NCI-H82 (cell line): ENCODE measurements around the gene RSRP1.
"Not testable (repeated sequence)": the region's sequence is repeated elsewhere in the genome, so short reads cannot be mapped to it uniquely, and the experiment has no call there.

ENCODE experiments used
- DNase-seq: peaks from one replicate; lab custom pipeline; 2025; lab: John Stamatoyannopoulos, UW

Gene RSRP1

DNA sequence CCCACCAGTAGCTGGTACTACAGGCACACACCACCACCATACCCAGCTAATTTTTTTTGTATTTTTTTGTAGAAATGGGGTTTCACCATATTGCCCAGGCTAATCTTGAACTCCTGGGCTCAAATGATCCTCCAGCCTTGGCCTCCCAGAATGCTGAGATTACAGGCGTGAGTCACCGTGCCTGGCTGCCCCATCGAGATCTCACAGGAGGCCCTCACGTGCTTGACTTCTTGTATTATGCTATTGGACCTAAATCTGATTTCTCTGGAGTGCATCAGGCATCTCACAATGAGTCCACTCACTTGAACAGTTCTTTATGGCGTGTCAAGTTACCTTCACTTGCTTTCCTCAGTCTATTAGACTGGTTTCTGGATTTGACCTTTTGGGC is 9.3 kb upstream of the RSRP1 start:
- DNase-seq, result no peak

DNA sequence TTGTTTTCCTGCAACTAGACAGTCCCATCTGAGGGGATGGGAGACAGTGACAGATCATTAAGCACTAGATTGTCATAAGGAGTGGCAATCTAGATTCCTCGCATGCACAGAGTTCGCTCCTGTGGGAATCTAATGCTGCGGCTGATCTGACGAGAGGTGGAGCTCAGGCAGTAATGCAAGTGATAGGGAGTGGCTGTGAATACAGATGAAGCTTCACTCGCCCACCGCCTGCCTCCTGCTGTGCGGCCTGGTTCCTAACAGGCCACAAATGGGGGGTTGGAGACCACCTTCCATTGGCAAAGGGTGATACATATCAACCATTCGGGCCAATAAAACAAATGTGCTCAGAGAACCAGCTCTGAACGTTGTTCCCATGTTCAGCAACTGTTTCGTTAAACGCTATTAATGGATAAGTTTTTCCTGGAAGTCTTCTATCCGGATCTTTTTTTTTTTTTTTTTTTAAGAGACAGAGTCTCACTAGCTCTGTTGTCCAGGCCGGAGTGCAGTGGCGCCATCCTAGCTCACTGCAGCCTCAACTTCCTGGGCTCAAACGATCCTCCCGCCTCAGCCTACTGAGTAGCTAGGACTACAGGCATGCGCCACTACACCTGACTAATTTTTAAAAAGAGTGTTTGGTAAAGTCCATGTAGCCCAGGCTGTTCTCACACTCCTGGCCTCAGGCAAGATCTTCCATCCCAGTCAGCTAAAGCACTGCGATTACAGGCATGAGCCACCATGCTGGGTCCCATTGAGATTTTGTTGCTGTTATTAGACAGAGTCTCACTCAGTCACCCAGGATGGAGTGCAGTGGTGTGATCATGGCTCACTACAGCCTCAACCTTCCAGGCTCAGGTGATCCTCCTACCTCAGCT is 8.7 kb upstream of the RSRP1 start:
- no peak for DNase-seq

DNA sequence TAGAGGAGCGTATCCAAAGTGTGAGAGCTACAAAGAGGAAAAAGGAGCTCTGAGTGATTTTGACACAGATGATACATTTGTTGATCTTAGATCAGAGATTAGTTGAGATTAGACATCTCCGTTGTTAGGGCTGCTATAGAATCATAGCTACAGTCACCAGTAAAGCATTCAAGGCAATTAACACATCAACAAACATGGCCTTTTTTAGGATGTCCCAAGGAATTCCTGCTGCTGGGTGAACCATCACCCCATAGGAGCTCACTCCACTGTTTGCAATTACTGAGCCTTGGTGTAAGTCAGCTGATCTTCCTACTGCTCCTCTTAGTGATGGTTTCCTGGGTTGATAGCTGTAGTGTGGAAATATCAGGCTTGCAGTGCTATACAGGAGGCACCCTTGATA is 6.7 kb upstream of the RSRP1 start:
- DNase-seq, result peak; percentile 58

DNA sequence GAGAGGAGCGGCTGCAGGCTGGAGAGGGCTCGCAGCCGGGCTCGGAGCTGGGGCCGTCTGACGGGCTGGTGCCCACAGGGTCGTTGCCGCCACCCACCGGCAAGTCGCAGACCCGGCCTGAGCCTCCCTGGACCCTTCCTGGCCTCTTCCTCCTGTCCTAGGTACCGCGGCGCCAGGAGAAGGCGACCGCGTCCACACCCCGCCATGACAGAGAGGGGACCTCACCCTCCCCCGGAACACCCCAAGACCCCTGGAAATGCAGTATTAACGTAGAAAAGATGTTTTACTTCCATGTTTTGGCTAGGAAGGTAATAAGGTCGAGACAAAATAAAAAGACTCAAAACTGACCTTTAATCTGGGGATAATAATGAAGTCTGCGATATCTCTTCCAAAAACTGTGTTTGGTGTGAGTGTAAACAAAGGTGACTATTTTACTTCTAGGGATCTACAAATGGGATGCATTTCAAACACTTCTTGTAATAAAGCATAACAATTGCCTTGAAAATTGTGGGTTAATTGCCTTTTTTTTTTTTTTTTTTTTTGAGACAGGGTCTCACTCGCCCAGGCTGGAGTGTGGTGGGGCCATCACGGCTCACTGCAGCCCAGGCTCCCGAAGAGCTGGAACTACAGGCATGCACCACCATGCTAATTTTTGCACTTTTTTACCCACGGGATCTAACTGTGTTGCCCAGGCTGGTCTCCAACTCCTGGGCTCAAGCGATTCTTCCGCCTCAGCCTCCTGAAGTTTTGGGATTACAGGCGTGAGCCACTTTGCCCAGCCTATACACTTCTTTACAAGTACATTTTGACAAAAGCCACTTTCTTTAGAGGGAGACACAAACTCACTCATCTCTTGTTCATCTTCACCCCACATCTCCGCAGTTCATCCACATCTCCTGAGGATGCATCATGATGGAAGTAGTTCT is 838 bp upstream of the RSRP1 start:
- peak; percentile 92 for DNase-seq

DNA sequence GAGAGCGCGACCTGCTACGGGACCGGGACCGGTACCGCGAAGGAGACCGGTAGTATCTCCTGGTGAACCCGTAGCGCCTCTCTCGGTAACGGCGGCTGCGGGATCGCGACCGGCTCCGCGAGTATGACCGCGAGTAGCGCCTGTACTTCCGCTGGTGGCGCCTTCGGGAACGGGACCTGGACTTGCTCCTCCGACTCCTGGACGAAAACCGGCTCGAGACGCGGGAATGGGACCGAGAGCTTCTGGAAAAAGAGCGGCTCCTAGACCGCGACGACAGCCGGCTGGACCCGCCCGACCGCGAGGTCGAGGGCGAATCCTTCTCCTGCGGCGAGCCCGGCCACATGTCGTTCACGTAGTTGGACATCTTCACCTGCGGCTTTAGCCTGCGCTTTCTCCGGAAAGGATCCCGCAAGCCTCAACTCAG is 642 bp downstream of the RSRP1 start:
- peak; percentile 54 for DNase-seq

DNA sequence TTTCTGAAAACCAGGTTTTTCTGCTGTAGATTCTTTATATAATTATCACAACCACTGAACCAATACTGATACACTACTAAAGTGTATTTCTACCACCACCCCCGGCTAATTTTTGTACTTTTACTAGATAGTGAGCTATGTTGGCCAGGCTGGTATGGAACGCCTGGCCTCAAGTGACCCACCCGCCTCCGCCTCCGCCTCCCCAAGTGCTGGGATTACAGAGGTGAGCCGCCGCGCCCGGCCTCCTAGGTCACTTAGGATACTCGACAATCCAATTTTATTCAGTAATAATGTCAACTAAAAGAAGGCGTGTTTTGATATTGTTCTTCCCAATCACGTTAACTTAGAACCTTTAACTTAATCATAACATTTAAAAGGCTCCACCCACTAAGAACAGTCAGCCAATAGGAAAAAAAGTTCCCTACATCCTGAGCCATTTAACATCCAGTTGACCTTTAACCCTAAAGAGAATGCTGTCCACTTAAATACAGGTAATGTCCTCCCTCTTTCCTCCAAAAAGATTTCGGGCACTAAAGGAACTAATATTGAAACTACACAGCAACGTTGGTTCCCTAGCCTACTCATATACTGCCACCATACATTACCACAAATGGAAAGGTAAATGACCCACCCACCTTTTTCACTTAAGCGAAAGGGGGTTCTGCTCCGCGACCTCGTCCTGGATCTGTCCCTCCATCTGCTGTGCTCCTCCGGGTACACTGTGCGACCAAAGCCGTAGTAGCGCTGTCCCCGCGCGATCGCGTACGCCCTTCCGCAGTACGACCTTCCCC is 1.2 kb downstream of the RSRP1 start:
- DNase-seq, result peak; percentile 70

DNA sequence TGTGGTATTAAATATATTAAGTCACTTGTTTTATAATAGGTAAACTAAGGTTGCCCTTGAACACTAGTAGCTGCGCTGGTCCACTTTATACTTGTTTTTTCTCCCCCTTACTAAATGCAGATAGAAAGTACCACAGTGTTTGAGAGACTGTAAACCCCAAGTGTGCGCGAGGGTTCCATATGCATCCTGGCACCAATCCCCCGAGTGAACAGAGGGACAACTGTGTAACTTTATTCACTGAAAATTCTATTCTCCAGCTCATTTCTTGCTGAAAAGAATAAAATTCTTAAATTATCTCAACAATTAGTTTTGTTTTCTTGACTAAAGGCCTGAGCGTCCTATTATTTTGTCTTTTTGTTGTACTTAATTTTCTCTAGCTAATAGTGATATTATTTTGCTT is 1.9 kb downstream of the RSRP1 start:
- no peak for DNase-seq

DNA sequence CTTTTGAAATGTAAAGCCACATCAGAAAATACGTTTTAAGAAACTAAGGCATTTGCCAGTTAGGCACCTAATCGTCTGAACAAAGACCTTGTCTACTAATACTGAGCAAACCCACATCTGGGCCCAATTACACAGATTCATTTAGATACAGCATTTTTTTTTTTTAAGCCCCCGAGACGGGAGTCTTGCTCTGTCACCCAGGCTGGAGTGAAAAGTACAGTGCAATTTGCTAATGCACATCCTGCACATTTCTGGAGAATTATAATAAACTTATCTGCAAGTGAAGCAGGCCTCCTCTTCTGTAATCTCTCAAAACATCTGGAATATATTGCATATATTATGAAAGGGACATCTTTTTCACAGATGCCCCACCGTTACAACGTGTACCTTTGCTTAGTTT is 3.3 kb downstream of the RSRP1 start:
- DNase-seq, result no peak

DNA sequence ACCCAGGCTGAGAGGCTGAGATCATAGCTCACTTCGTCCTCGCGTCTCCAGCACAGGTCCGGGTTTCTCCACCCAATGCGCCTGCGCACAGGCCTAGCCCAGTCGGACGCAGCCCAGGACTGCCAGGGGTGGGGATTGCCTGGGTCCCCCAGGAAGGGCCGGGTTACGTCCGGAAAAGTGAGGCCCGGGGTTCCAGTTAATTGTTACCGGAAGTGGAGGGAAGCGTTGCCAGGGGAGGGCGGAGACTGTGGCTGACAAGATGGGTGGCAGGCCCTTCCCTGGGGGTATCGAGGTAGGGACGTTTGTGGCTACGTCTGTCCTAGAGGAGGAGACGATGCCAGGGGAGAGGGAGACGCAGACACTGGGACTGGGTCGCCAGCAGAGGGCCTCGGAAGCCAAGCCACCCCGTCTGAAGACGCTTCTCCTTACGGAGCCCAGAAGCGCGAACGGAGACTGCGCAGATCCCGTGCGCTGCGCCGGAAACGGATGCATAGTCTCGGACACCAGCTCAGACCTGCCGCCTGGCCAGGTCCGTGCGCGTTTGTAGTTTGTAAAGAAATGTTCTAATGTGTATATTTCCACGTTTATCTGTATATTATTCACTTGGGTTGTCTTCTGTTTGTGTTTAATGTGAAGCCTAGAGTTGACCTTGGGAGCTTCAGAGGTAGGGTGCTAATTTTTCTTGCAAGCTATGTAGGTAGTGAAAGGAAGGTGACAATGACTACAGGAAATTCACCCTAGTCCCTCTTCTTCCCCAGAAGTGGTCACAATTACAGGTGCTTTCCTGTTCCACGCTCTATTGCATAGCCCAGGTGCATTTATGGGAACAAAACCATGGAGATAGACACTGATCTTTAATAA is 7.3 kb downstream of the RSRP1 start:
- DNase-seq, result peak; percentile 96

DNA sequence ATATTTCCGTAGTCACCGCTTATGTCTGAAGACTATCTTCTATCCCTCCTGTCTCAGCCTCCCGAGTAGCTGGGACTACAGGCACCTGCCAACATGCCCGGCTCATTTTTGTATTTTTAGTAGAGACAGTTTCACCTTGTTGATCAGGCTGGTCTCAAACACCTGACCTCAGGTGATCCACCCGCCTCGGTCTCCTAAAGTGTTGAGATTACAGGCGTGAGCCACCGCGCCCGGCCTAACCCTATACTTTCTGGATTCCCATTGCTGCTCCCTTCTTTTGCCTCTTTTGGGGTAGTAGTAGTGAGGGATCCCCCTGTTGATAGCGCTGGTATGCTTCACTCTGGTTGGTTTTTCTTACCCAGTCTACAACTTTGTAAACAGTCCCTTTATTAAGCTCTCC is 9.2 kb downstream of the RSRP1 start:
- DNase-seq, result no peak

DNA sequence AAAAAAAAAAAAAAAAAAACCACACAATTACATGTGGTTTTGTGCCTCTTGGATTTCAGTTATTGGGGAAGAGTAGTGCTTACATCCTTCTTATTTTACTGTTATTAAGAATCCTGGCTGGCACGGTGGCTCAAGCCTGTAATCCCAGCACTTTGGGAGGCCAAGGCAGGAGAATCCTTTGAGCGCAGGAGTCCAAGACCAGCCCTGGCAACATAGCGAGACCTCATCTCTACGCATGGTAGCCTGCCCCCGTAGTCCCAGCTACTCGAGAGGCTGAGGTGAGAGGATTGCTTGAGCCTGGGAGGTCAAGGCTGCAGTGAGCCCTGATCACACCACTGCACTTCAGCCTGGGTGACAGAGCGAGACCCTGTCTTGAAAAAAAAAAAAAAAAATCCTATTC is 11.0 kb downstream of the RSRP1 start:
- not testable (repeated sequence) for DNase-seq

DNA sequence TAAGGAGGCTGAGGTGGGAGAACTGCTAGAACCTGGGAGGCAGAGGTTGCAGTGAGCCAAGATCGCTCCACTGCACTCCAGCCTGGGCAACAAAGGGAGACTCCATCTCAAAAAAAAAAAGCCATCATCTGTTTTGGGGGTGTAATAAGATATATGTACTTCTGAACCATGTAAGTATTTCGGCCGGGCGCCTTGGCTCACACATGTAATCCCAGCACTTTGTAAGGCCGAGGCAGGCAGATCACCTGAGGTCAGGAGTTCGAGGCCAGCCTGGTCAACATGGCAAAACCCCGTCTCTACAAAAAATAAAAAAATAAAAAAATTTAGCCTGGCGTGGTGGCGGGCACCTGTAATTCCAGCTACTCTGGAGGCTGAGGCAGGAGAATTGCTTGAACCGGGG is 11.8 kb downstream of the RSRP1 start:
- DNase-seq, result not testable (repeated sequence)

DNA sequence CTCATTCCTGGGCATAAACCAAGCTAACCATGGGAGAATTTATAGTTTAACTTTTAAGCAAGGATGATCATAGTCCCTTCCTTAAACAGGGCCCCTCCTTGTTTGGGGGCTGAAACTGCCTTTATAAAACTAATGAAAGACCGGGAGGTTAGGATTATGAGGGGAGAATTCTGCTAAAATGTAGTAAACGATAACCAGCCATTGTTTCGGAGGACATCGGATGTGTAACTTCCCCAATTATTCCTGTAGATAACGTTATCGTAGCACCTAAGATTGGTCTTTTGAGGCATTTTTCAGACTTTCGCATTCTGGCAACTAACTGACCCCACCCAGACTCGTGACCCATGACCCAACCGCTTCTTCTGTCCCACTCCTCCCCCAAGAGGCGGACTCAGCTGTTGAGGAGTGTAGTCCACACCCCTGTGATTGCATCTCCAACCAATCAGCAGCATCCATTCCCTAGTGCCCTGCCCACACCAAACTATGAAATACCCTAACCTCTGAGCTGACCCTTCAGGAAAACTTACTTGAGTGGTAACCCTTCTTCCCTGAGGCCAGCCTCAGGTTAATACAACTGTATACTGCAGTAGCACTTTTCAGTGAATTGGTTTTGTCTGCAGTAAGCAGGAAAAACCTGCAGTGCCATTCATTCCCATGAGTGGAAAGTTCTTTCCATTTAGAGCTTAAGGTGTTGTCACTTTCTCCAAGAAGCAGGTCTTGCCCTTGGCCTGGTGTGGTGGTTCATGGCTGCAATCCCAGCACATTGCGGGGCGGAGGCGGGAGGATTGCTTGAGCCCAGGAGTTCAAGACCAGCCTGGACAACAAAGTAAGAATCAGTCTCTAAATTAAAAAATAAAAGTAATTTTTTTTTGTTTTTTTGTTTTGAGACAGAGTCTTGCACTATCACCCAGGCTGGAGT is 14.1 kb downstream of the RSRP1 start:
- peak; percentile 84 for DNase-seq

DNA sequence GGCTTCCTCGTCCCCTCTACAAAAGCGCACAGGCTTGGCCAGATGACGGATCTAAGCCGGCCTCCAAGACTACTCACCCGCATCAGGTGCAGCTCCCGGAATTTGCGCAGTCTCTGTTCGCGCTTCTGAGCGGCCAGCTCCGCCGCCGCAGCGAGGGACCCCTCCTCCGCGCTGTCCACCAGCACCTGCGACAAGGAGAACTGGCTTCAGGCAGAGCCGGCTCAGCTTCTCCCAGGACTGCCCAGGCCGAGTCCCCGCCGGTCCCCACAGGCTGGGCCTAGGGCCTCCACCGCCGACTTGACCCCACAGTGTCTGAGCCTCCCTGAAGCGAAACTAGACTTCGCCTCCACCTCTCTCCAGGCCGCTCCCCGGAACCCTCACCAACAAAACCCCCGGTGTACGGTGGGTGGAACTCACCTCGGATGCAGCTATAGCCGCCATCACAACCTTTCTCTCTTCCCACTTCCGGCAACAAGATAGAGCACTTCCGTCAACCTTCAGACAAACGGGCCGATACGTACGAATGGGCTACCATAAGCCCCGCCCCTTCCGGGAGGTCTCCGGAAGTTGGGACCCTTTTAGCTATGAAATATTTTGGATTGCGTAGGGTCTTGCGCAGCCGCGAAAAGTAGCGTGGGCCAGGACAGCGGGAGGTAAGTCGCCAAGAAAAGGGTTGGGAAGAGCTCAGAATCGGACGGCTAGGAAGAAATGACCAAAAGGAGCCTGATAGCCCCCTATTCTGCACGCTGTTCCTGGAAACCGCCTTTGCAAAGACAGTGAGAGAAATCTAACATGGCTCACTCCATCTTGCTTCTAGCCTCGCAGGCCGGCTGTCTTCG is 15.0 kb downstream of the RSRP1 start, which contains the start of gene SYF2:
Gene SYF2, minus strand, starts transcription at position 476 of the 839 bp plus-strand sequence. Its CDS starts 35 bp downstream, at position 441.
- DNase-seq, result peak; percentile 98

DNA sequence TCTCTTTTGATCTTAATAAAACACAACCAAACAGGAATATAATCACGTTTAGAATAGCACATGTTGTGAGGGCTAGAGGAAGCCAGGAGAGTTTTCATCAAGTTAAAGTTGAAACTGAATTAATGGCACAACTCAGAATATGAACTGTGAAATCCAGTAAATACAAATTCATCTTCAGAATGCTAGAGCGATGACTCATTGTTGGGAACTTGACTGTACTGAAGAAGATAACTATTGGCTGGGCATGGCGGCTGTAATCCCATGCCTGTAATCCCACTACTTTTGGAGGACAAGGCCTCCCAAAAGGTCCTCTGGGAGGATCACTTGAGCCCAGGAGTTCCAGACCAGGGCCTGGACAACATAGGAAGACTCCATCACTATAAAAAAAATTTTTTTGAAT is 23.8 kb downstream of the RSRP1 start:
- no peak for DNase-seq

DNA sequence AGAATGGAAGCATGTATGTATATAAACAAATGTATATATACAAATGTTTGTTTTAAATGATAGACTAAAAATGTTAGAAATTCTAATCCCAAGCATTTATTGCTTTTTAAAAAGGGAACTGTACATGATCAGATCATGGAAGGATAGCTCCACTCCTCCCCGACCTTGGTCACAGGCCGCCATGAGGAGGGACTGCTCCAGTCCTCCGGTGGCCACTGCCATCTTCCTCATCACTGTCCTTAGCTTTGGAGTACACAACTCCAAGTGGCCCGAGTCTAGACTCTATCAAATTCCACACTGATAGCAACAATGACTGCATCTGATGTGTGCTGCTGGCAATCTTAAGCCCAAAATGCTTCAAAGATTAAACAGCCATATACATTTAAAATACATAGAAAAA is 24.6 kb downstream of the RSRP1 start:
- DNase-seq, result no peak

DNA sequence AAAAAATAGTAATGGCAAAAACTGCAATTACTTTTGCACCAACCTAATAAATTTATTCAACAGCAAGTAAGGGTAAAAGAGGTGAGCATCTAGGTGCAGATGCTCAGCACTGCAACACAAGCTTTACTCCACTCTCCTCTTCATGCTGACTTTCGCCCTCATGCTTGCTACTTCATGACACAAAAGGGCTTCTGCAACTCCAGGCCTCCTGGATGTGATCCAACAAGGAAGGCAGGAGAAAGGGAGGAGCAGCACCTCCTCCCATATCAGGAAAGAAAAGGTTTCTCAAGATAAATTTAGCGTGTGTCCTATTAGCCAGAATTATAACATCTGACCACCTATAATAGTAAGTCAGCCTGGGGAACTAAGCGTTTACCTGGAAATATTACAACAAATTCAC is 26.6 kb downstream of the RSRP1 start:
- no peak for DNase-seq

DNA sequence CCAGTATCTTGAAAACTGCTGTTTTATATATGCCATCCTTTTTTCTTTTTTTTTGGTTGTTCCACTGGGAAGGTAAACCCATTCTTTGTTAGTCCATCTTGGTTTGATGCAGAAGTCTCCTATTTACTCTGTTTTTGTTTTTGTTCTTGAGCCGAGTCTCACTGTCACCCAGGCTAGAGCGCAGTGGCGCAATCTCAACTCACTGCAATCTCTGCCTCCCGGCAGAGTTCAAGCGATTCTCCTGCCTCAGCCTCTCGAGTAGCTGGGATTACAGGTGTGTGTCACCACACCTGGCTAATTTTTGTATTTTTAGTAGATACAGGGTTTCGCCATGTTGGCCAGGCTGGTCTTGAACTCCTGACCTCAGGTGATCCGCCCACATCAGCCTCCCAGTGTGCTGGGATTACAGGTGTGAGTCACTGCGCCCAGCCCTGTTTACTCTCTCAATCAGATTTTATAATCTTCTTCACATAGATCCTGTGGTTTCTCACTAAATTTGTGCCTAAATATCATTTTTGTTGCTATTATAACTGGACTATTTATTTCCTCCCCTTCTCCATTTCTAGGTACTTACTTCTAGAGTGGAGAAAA is 27.5 kb downstream of the RSRP1 start:
- no peak for DNase-seq
